ENCODE measurements around the gene PASK.

- TF ChIP-seq CTCF (IDR thresholded peaks at IDR 0.05) (no peak), USF2 (CRISPR knock-in tag; IDR thresholded peaks at IDR 0.05) (no peak), USF1 (CRISPR knock-in tag; IDR thresholded peaks at IDR 0.05) (no peak), ATF3 (CRISPR knock-in tag; conservative IDR thresholded peaks at IDR 0.05) (no peak), ZNF396 (CRISPR knock-in tag; IDR thresholded peaks at IDR 0.05; ENCODE audit: borderline replicate concordance) (no peak), MYBL2 (CRISPR knock-in tag; IDR thresholded peaks at IDR 0.05) (no peak)
Observed at GRCh38 chr2:241177526-241178334, 28.5 kb upstream of the PASK start.
